Measurements from ENCODE around the gene GABRG3.

GABRG3 gene

GRCh38 chr15:27250223-27250622, 279.2 kb downstream of the GABRG3 start:
- DNase-seq: no peak

GRCh38 chr15:27254055-27254454, 283.1 kb downstream of the GABRG3 start:
- DNase-seq: no peak

GRCh38 chr15:27254801-27255200, 283.8 kb downstream of the GABRG3 start:
- DNase-seq: no peak

- no peak for DNase-seq
These were observed 285.5 kb downstream of the GABRG3 start for GRCh38 chr15:27256446-27256845.

- no peak for DNase-seq
These were observed 287.3 kb downstream of the GABRG3 start for GRCh38 chr15:27258287-27258686.

- DNase-seq: no peak
These were observed 289.5 kb downstream of the GABRG3 start for GRCh38 chr15:27260523-27260922.

- DNase-seq: no peak
These were observed 297.9 kb downstream of the GABRG3 start for GRCh38 chr15:27268923-27269322.

- no peak for DNase-seq
These were observed 300.3 kb downstream of the GABRG3 start for GRCh38 chr15:27271258-27271657.

GRCh38 chr15:27272427-27272826, 301.4 kb downstream of the GABRG3 start:
- no peak for DNase-seq

GRCh38 chr15:27273506-27273905, 302.5 kb downstream of the GABRG3 start:
- no peak for DNase-seq

- no peak for DNase-seq
These were observed 307.8 kb downstream of the GABRG3 start for GRCh38 chr15:27278761-27279160.

GRCh38 chr15:27292641-27293040, 321.7 kb downstream of the GABRG3 start:
- DNase-seq: no peak

- no peak for DNase-seq
These were observed 322.6 kb downstream of the GABRG3 start for GRCh38 chr15:27293607-27294006.

GRCh38 chr15:27317736-27318135, 346.8 kb downstream of the GABRG3 start:
- no peak for DNase-seq

GRCh38 chr15:27323801-27324200, 352.8 kb downstream of the GABRG3 start:
- no peak for DNase-seq

- no peak for DNase-seq
These were observed 354.1 kb downstream of the GABRG3 start for GRCh38 chr15:27324886-27325615.

- DNase-seq: no peak
These were observed 356.6 kb downstream of the GABRG3 start for GRCh38 chr15:27327467-27328025.

GRCh38 chr15:27328186-27328585, 357.2 kb downstream of the GABRG3 start:
- DNase-seq: no peak

GRCh38 chr15:27328608-27329007, 357.6 kb downstream of the GABRG3 start:
- DNase-seq: no peak

- no peak for DNase-seq
These were observed 359.3 kb downstream of the GABRG3 start for GRCh38 chr15:27330326-27330725.

- no peak for DNase-seq
These were observed 365.7 kb downstream of the GABRG3 start for GRCh38 chr15:27336676-27337075.

- no peak for DNase-seq
These were observed 368.2 kb downstream of the GABRG3 start for GRCh38 chr15:27339138-27339537.

- DNase-seq: no peak
These were observed 370.9 kb downstream of the GABRG3 start for GRCh38 chr15:27341780-27342343.

GRCh38 chr15:27342991-27343390, 372.0 kb downstream of the GABRG3 start:
- no peak for DNase-seq

GRCh38 chr15:27352136-27352535, 381.2 kb downstream of the GABRG3 start:
- DNase-seq: no peak

Measured in activated naive CD4-positive, alpha-beta T cell (primary cell).